Embryonic facial prominence (tissue), 1 donor: Measurements from ENCODE around the gene ADGRF1.
A peak's percentile ranks its signal among the peaks of the same experiment; 100 is the strongest.
"Not testable (repeated sequence)": the region's sequence is repeated elsewhere in the genome, so short reads cannot be mapped to it uniquely, and the experiment has no call there.

Source experiments
- DNase-seq: peaks from one replicate; pipeline ENCODE4 v3.0.0-alpha.2; 2016; ENCODE audit errors: extremely low spot score

Gene ADGRF1

DNA sequence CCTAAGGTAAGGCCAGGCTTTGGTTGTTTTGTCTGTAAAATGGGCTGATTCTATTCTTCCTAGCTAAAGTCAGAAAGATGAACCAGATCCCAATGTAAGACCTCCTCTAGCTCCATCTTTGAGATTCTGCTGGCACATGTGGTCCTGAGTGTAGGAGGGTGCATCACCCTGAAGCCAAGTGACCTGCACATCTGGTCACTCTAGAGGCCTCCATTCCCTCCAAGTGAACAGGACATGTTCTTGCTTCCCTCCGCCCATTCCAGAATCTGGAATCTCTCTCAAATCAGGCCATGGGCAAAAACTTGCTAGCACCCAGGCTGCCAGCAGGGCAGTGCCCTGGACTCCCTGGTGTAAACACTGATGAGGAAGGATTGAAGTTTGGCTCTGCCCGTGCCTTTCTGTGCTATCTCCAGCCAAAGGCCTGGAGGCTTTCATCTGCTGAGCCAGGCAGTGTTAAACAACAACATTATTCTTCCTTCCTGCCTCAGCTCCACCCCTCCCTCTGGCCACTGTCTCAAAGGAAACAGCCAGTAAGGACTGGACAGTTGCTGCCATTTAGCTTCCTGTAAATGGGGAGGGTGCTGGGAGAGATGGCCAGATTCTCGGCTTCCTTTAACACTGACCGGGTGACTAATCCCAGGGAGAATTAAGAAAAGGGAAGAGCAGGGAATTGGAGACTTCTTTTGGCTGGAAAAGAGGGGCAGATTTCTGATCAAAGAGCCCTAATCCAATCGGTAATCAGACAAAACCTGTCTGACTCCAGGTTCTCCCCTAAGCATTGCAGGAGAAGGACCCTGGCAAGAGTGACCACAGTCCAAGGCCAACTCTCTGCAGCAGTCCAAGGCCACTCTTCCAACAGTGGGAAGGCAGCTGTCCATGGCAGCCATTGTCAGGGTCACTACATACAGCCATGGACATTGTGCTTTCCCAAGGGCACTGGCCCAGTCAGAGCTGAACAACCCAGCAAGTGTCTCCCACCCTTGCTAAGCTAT, 19.5 kb upstream of the ADGRF1 start:
- no peak for DNase-seq

DNA sequence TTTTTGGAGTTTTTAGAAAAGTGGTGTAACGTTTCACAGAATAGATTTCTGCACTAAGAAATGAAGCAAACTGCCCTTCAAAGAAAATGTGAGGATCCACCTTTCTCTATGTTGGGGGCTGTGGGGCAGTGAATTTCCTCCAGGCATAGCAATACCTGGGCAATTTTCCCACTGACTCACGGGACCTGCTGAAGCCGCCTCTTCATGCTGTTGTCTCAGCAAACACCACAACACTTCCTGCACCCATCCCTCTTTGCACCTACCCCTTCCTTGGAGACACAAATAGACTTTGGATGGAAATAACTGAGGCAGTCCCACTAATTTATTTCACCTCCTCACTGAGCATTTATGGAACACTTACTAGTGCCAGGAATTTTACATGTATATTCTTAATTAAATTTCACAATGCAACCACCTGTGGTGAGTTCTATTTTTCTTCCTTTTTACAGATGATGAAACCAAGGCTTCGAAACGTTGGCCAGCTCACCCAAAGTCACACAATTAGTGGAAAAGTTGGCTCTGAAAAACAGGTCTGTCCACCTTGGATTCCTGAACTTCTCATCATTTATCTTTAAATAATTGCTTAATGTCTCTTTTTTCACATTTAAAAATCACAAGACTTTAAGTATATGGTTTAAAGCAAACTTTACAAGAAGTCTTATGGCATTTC, 17.2 kb upstream of the ADGRF1 start:
- no peak for DNase-seq

DNA sequence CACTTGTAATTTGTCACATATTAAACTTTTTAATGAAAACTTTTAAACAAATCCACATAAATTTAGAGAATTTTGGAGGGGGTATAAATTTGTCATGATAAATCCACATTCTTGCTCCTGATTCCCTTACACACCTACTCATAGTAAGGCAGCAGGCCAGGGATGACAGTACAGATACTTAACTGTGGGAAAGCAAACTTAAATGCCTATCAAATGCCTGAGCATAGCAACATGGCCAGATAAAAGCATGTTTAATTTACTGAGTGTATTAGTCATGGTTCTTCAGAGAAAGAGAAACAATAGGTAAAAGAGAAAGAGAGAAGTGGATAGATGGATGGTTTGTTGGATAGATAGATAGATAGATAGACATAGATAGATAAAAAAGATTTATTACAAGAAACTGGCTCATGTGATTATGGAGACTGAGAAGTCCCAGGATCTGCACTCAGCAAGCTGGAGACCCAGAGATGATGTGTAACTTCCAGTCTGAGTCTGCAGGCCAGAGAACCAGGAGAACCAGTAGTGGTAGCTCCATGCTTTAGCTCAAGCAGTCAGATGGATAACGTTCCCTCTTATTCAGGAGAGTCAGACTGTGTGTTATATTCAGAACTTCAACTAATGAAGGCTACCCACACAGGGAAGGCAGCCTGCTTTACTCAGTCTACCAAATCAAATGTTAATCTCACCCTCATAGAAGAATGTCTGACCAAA, 15.9 kb upstream of the ADGRF1 start:
- DNase-seq, result no peak

DNA sequence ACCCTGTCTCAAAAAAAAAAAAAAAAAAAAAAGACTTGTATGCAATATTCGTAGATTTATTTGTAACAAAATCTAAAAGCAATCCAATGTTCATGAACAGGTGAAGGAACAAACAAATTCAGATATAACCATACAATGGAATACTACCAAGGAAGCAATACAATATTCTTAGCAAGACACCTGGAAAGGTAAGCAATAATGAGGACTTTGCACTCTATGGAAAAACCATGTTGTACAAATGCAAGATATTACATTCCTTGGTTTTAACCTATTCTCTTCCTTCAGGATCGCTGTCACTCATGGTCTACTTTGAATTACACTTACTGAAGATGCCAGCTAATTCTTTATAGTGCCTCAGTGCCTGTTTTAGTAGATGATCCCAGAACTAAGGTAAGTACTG, 14.7 kb upstream of the ADGRF1 start:
- no peak for DNase-seq

GRCh38 chr6:47054302-47054701, 12.2 kb upstream of the ADGRF1 start:
- not testable (repeated sequence) for DNase-seq

- no peak for DNase-seq
These were observed 6.5 kb upstream of the ADGRF1 start for GRCh38 chr6:47048638-47049037.

GRCh38 chr6:47047479-47048407, 5.6 kb upstream of the ADGRF1 start:
- peak; percentile 64 for DNase-seq

GRCh38 chr6:47047097-47047478, 5.0 kb upstream of the ADGRF1 start:
- no peak for DNase-seq

GRCh38 chr6:47044397-47044796, 2.3 kb upstream of the ADGRF1 start:
- DNase-seq, result no peak

GRCh38 chr6:47043286-47043685, 1.2 kb upstream of the ADGRF1 start:
- no peak for DNase-seq

- no peak for DNase-seq
These were observed 391 bp downstream of the ADGRF1 start for GRCh38 chr6:47041741-47042140.

- peak; percentile 60 for DNase-seq
These were observed 7.2 kb downstream of the ADGRF1 start for GRCh38 chr6:47034926-47035325.

DNA sequence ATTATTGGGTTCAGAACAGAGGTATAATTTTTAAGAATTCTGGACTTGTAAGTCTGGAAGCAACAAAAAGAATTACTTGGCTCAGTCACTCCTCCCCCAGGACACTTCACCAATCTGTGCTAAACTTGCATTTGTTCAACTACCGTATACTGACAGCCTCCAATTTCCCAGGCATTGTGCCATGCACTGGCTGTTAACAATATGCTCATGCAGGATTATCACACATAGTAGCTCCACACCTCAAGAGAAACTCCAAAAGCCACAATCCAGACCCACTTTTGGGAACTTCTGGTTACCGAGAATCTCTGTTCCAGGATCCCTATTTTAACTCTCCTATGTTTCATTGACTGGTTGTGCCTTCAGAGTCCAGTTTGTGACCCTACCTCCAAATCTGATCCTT, 7.7 kb downstream of the ADGRF1 start:
- no peak for DNase-seq

- DNase-seq, result no peak
These were observed 9.0 kb downstream of the ADGRF1 start for GRCh38 chr6:47032974-47033765.

DNA sequence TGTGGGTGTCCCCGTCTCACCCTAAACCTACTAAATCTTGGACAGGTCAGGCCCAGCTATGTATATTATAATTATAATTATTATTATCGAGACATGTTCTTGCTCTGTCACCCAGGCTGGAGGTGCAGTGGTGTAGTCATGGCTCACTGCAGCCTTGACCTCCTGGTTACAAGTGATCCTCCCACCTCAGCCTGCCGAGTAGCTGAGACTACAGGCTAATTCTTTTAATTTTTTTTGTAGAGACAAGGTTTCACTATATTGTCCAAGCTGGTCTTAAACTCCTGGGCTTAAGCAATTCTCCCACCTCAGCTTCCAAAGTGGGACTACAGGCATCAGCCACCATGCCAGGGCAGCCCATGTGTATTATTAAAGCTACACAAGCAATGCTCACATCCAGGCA, 10.5 kb downstream of the ADGRF1 start:
- DNase-seq, result no peak

GRCh38 chr6:47029865-47030561, 12.1 kb downstream of the ADGRF1 start:
- DNase-seq, result no peak

- DNase-seq, result no peak
These were observed 13.2 kb downstream of the ADGRF1 start for GRCh38 chr6:47028835-47029360.

DNA sequence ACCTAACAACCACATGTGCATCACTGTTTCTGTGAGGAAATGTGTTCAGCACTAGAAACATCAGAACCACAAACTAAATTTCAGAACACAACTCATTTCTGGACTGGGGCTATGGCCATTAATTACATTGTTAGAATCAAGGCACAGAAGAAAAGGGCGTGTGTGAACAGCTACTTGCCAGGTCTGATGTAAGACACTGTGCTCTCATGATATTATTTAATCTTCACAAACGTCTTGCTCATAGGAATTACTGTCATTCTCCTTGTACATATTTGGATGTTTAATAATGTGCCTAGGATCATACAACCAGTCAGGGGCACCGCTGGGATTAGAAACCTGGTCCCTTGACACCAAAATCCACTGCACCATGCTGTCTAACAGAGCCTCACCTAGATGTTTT, 14.8 kb downstream of the ADGRF1 start:
- no peak for DNase-seq

- no peak for DNase-seq
These were observed 15.5 kb downstream of the ADGRF1 start for GRCh38 chr6:47026679-47027078.

DNA sequence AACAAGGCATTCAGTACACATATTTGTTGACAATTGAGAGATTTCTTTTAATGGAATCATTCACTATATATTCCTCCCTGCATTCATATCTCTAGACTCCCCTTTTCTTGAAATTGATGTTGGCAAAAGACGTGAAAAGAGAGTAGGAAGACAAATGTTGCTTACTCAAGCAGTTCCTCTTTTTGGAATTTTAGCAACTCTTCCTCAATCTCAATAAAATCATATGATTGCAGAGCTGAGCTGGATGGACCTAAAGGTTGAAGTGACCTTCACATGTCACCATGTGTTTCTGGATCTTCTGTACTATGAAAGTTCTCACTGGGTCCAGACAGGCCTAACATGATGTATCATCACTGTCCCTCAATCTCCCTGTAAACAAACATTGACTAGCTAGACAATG, 18.6 kb downstream of the ADGRF1 start:
- no peak for DNase-seq
